ENCODE data around the gene LTBP1. TPM values are rescaled to one million over a fixed set of nuclear protein-coding genes. Genes with fewer than 3 reads are reported as not detected.
A peak's percentile ranks its signal among the peaks of the same experiment; 100 is the strongest.

The LTBP1 gene
- total RNA-seq, 1 donor from 2014 or later: 111 TPM

- peak; percentile 86 for DNase-seq
Measured at GRCh38 chr2:33268246-33268831, 321.6 kb downstream of the LTBP1 start.

- DNase-seq: no peak
Measured at GRCh38 chr2:33272001-33272400, 325.2 kb downstream of the LTBP1 start.

- no peak for DNase-seq
Measured at GRCh38 chr2:33273479-33273878, 326.7 kb downstream of the LTBP1 start.

GRCh38 chr2:33274524-33274923 lies 327.8 kb downstream of the LTBP1 start:
- DNase-seq: no peak

GRCh38 chr2:33275689-33276444 lies 329.1 kb downstream of the LTBP1 start:
- DNase-seq: no peak

- no peak for DNase-seq
Measured at GRCh38 chr2:33277002-33277426, 330.3 kb downstream of the LTBP1 start.

- DNase-seq: peak; percentile 26
Measured at GRCh38 chr2:33278245-33278943, 331.6 kb downstream of the LTBP1 start.

GRCh38 chr2:33284287-33284686 lies 337.5 kb downstream of the LTBP1 start:
- no peak for DNase-seq

- peak; percentile 52 for DNase-seq
Measured at GRCh38 chr2:33287507-33288005, 340.8 kb downstream of the LTBP1 start.

GRCh38 chr2:33288011-33288410 lies 341.3 kb downstream of the LTBP1 start:
- DNase-seq: no peak

- DNase-seq: no peak
Measured at GRCh38 chr2:33289961-33290360, 343.2 kb downstream of the LTBP1 start.

- no peak for DNase-seq
Measured at GRCh38 chr2:33291278-33292013, 344.7 kb downstream of the LTBP1 start.

GRCh38 chr2:33292063-33292462 lies 345.3 kb downstream of the LTBP1 start:
- DNase-seq: no peak

- no peak for DNase-seq
Measured at GRCh38 chr2:33292981-33293595, 346.3 kb downstream of the LTBP1 start.

GRCh38 chr2:33298233-33298632 lies 351.5 kb downstream of the LTBP1 start:
- peak; percentile 90 for DNase-seq

- no peak for DNase-seq
Measured at GRCh38 chr2:33301355-33301754, 354.6 kb downstream of the LTBP1 start.

GRCh38 chr2:33302348-33302747 lies 355.6 kb downstream of the LTBP1 start:
- no peak for DNase-seq

GRCh38 chr2:33304032-33304864 lies 357.5 kb downstream of the LTBP1 start:
- DNase-seq: no peak

GRCh38 chr2:33307659-33308270 lies 361.0 kb downstream of the LTBP1 start:
- no peak for DNase-seq

- peak; percentile 96 for DNase-seq
Measured at GRCh38 chr2:33312355-33312754, 365.6 kb downstream of the LTBP1 start.

- no peak for DNase-seq
Measured at GRCh38 chr2:33313039-33313438, 366.3 kb downstream of the LTBP1 start.

Measured in skin of body (tissue), 2 donors.